DOHH2 (cell line): Measurements from ENCODE around the gene VPS8.

Source experiments
- H3F3A ChIP-seq: fragments of 200-600 bp; sonication (generic), shearing (Covaris generic); 2 replicates; pipeline ENCODE4 v1.6.0; 2016; ENCODE audit warnings: antibody characterized with exemption, mild to moderate bottlenecking; ENCODE audit not compliant: control insufficient read depth, insufficient read depth
- H3K27ac ChIP-seq: fragments of 200-600 bp; sonication (generic); 2 replicates; pipeline ENCODE4 v1.5.1; 2014; ENCODE audit warnings: low read depth, mild to moderate bottlenecking, low read length, moderate library complexity
- H3K27me3 ChIP-seq: fragments of 200-600 bp; sonication (generic); 2 replicates; pipeline ENCODE4 v1.6.1; 2014; ENCODE audit warnings: mild to moderate bottlenecking, low read length, mixed read lengths; ENCODE audit not compliant: control insufficient read depth
- H3K36me3 ChIP-seq: fragments of 200-600 bp; sonication (generic); 2 replicates; pipeline ENCODE4 v1.6.1; 2014; ENCODE audit warnings: mild to moderate bottlenecking, low read length, moderate library complexity, mixed read lengths; ENCODE audit not compliant: control insufficient read depth
- H3K4me1 ChIP-seq: fragments of 200-600 bp; sonication (generic); 2 replicates; pipeline ENCODE4 v1.6.1; 2014; ENCODE audit warnings: mild to moderate bottlenecking, low read length, mixed read lengths; ENCODE audit not compliant: control insufficient read depth
- H3K4me2 ChIP-seq: fragments of 200-600 bp; sonication (generic); 2 replicates; pipeline ENCODE4 v1.6.0; 2014; ENCODE audit warnings: mild to moderate bottlenecking, low read length, moderate library complexity
- H3K4me3 ChIP-seq: fragments of 200-600 bp; sonication (generic); 2 replicates; pipeline ENCODE4 v1.5.1; 2014; ENCODE audit warnings: mild to moderate bottlenecking, low read length, mixed read lengths
- H3K79me2 ChIP-seq: fragments of 200-600 bp; sonication (generic); 2 replicates; pipeline ENCODE4 v1.6.1; 2014; ENCODE audit warnings: mild to moderate bottlenecking, low read length, mixed read lengths; ENCODE audit not compliant: control insufficient read depth
- H3K9me2 ChIP-seq: fragments of 200-600 bp; sonication (generic); replicated peaks from 2 replicates; pipeline ENCODE4 v1.6.1; 2014; ENCODE audit warnings: mild to moderate bottlenecking, low read length, mixed read lengths; ENCODE audit not compliant: control insufficient read depth
- H3K9me3 ChIP-seq: fragments of 200-600 bp; sonication (generic); 2 replicates; pipeline ENCODE4 v1.6.1; 2014; ENCODE audit warnings: antibody characterized with exemption, low read length, mixed read lengths; ENCODE audit not compliant: control insufficient read depth, insufficient read depth
- H4K20me1 ChIP-seq: fragments of 200-600 bp; sonication (generic); 2 replicates; pipeline ENCODE4 v1.6.0; 2014; ENCODE audit warnings: low read depth, mild to moderate bottlenecking, antibody characterized with exemption, low read length, moderate library complexity; ENCODE audit not compliant: control insufficient read depth, insufficient read depth
- EZH2phosphoT487 ChIP-seq: fragments of 200-600 bp; sonication (generic); IDR thresholded peaks from 2 replicates; pipeline ENCODE4 v1.6.1; 2017; ENCODE audit warnings: borderline replicate concordance, mild to moderate bottlenecking, antibody characterized with exemption, low read length, moderate library complexity, mixed read lengths
- TF ChIP-seq, protein P1 (sequence below): fragments of 200-600 bp; sonication (generic); IDR thresholded peaks from one replicate; pipeline ENCODE4 v1.5.1; 2014; ENCODE audit warnings: antibody characterized with exemption, mild to moderate bottlenecking, low read depth, low read length; ENCODE audit not compliant: poor library complexity, severe bottlenecking

VPS8 gene

GRCh38 chr3:185070491-185071286, 258.7 kb downstream of the VPS8 start:
- H3K36me3 ChIP-seq = no peaks in the 10 kb centered on the region
- TF ChIP-seq, protein P1, sequence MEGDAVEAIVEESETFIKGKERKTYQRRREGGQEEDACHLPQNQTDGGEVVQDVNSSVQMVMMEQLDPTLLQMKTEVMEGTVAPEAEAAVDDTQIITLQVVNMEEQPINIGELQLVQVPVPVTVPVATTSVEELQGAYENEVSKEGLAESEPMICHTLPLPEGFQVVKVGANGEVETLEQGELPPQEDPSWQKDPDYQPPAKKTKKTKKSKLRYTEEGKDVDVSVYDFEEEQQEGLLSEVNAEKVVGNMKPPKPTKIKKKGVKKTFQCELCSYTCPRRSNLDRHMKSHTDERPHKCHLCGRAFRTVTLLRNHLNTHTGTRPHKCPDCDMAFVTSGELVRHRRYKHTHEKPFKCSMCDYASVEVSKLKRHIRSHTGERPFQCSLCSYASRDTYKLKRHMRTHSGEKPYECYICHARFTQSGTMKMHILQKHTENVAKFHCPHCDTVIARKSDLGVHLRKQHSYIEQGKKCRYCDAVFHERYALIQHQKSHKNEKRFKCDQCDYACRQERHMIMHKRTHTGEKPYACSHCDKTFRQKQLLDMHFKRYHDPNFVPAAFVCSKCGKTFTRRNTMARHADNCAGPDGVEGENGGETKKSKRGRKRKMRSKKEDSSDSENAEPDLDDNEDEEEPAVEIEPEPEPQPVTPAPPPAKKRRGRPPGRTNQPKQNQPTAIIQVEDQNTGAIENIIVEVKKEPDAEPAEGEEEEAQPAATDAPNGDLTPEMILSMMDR = no peak
- TF ChIP-seq EZH2phosphoT487 = no peak
- H3K27ac ChIP-seq = no peak overlapping the region
- no peaks in the 10 kb centered on the region for H3K9me2 ChIP-seq
- no peaks in the 10 kb centered on the region for H3K79me2 ChIP-seq
- no peaks in the 10 kb centered on the region for H3K9me3 ChIP-seq
- no peaks in the 10 kb centered on the region for H3K27me3 ChIP-seq
- H3K4me2 ChIP-seq = no peak overlapping the region
- no peaks in the 10 kb centered on the region for H4K20me1 ChIP-seq
- no peaks in the 10 kb centered on the region for H3F3A ChIP-seq
- H3K4me3 ChIP-seq = no peak overlapping the region
- no peaks in the 10 kb centered on the region for H3K4me1 ChIP-seq

DNA sequence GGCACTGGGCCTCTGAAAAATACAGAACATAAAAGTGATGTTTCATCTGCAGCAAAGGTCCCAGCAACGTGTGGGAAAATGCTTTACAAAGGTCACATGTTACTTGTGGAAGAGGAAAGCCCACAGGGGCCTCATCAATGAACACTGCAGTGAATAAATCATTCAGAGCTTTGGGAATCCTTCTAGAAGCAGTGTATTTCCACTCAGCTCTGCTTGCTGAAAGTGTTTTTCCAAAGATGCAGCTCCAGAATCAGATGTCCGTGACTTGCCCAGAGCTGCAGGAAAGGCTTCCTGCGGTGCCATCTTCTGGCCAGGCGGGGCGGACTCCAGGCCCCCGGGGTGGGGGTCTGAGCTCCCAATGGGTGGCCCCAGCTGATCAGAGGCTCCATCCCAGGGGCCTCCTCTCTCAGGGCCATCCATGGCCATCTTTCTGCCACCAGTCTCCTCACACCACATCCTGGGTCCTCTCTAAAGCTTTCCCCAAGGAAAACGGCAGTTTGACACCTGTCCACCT, 259.4 kb downstream of the VPS8 start:
- H3K27ac ChIP-seq = no peak overlapping the region
- H3K4me2 ChIP-seq = no peak overlapping the region
- H3F3A ChIP-seq = no peaks in the 10 kb centered on the region
- H3K36me3 ChIP-seq = no peaks in the 10 kb centered on the region
- H3K4me1 ChIP-seq = no peaks in the 10 kb centered on the region
- H3K9me3 ChIP-seq = no peaks in the 10 kb centered on the region
- no peaks in the 10 kb centered on the region for H3K9me2 ChIP-seq
- H3K27me3 ChIP-seq = no peaks in the 10 kb centered on the region
- TF ChIP-seq EZH2phosphoT487 = no peak
- TF ChIP-seq, protein P1 = no peak
- H3K4me3 ChIP-seq = no peak overlapping the region
- no peaks in the 10 kb centered on the region for H4K20me1 ChIP-seq
- no peaks in the 10 kb centered on the region for H3K79me2 ChIP-seq

DNA sequence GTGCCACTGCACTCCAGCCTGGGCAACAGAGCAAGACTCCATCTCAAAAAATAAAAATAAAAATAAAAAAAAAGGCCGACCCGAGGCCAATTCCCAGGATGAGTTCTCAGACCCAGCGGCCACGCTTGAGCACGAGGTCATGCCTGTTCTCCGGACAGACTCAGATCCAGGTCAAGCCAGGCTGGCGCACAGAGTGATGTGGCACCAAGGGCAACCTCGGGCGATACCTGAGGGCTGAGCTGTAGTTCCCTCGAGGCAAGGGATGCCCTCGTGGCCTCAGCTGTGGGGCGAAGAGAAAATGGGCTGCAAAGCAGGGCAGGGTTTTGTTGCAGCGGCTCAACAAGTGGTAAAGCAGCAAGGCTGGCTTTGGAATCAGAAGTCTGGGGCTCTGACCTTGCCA, 263.6 kb downstream of the VPS8 start:
- 0 out of 2 replicates have a peak, but pooled peaks cover 4% of the 10 kb centered on the region for H3K27me3 ChIP-seq
- 0 out of 2 replicates have a peak, but pooled peaks cover 3% of the 10 kb centered on the region for H3K4me1 ChIP-seq
- H3K9me2 ChIP-seq = no peaks in the 10 kb centered on the region
- H3K4me3 ChIP-seq = no peak overlapping the region
- no peak overlapping the region for H3K4me2 ChIP-seq
- no peaks in the 10 kb centered on the region for H3F3A ChIP-seq
- no peak overlapping the region for H3K27ac ChIP-seq
- no peak for TF ChIP-seq EZH2phosphoT487
- H3K36me3 ChIP-seq = no peaks in the 10 kb centered on the region
- H3K9me3 ChIP-seq = no peaks in the 10 kb centered on the region
- H3K79me2 ChIP-seq = no peaks in the 10 kb centered on the region
- no peaks in the 10 kb centered on the region for H4K20me1 ChIP-seq

DNA sequence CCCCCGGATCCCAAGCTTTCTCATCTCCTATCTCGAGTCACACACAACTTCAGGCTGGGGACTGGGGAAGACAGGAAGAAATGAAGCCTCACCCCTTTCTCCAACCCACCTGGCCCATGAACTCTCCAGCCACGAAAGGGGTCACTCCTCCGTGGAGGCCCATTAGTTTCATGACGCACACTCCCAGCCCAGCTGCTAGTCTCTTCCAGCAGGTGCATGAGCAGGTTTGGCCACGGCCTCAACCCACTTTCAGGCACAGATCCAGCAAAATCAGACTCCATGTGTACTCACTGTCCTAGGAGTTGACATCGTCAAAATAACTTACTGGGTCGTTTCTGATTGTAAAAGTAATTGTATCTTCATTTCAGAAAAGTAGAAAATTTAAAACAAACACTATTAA, 264.3 kb downstream of the VPS8 start:
- no peak overlapping the region for H3K4me3 ChIP-seq
- 0 out of 2 replicates have a peak, but pooled peaks cover 3% of the 10 kb centered on the region for H3K4me1 ChIP-seq
- no peaks in the 10 kb centered on the region for H3K79me2 ChIP-seq
- no peaks in the 10 kb centered on the region for H3F3A ChIP-seq
- no peaks in the 10 kb centered on the region for H3K36me3 ChIP-seq
- H4K20me1 ChIP-seq = no peaks in the 10 kb centered on the region
- no peak overlapping the region for H3K27ac ChIP-seq
- no peaks in the 10 kb centered on the region for H3K9me2 ChIP-seq
- TF ChIP-seq EZH2phosphoT487 = no peak
- TF ChIP-seq, protein P1 = no peak
- no peak overlapping the region for H3K4me2 ChIP-seq
- H3K9me3 ChIP-seq = no peaks in the 10 kb centered on the region
- H3K27me3 ChIP-seq = 0 out of 2 replicates have a peak, but pooled peaks cover 4% of the 10 kb centered on the region
